ENCODE data around the gene P4HB.

DNA sequence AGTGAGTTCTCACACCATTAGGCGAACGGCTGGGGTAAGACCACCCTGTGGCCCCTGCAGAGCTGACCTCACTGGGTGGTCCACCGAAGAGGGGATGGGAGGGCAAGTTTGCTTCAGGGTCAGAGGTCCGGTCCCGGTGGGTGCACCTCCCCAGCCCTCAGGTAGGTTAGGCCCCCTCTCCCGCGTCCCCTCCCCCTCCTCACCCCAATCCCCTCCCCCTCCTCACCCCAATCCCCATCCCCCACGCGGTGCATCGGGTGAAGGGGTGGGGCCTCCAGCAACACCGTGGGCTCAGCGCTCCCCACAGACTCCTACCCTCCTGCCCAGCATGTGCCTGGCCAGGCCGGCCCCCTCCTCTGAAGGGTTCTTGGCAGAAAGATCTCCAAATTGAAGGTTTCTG, 40.6 kb downstream of the P4HB start:
- TF ChIP-seq, protein P1, sequence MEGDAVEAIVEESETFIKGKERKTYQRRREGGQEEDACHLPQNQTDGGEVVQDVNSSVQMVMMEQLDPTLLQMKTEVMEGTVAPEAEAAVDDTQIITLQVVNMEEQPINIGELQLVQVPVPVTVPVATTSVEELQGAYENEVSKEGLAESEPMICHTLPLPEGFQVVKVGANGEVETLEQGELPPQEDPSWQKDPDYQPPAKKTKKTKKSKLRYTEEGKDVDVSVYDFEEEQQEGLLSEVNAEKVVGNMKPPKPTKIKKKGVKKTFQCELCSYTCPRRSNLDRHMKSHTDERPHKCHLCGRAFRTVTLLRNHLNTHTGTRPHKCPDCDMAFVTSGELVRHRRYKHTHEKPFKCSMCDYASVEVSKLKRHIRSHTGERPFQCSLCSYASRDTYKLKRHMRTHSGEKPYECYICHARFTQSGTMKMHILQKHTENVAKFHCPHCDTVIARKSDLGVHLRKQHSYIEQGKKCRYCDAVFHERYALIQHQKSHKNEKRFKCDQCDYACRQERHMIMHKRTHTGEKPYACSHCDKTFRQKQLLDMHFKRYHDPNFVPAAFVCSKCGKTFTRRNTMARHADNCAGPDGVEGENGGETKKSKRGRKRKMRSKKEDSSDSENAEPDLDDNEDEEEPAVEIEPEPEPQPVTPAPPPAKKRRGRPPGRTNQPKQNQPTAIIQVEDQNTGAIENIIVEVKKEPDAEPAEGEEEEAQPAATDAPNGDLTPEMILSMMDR (conservative IDR thresholded peaks at IDR 0.05; ENCODE audit: low read depth, low read length): no peak
- TF ChIP-seq FOS (IDR thresholded peaks at IDR 0.05; ENCODE audit: low read depth, low read length): no peak
- TF ChIP-seq RFX5 (IDR thresholded peaks at IDR 0.05; ENCODE audit: low read depth, low read length): no peak
- TF ChIP-seq, protein P2, sequence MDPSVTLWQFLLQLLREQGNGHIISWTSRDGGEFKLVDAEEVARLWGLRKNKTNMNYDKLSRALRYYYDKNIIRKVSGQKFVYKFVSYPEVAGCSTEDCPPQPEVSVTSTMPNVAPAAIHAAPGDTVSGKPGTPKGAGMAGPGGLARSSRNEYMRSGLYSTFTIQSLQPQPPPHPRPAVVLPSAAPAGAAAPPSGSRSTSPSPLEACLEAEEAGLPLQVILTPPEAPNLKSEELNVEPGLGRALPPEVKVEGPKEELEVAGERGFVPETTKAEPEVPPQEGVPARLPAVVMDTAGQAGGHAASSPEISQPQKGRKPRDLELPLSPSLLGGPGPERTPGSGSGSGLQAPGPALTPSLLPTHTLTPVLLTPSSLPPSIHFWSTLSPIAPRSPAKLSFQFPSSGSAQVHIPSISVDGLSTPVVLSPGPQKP (IDR thresholded peaks at IDR 0.05; ENCODE audit: borderline replicate concordance, low read depth, low read length): no peak
- TF ChIP-seq POLR2A (IDR thresholded peaks at IDR 0.05; ENCODE audit: low read depth, low read length): no peak
- TF ChIP-seq SMC3 (IDR thresholded peaks at IDR 0.05; ENCODE audit: low read depth, low read length): no peak
- TF ChIP-seq MXI1 (IDR thresholded peaks at IDR 0.05; ENCODE audit: borderline replicate concordance, low read depth, low read length): no peak
- TF ChIP-seq MAFK (IDR thresholded peaks at IDR 0.05; ENCODE audit: low read depth, low read length): no peak
- TF ChIP-seq NFE2L2 (IDR thresholded peaks at IDR 0.05; ENCODE audit: low read depth, low read length): no peak
- no peak for TF ChIP-seq CHD1 (IDR thresholded peaks at IDR 0.05; ENCODE audit: low read depth, low read length)
